Stimulated activated CD4-positive, alpha-beta T cell treated with anti-CD3 and anti-CD28 coated beads, Interleukin-1b, Interleukin-23, amount 100 ng/mL, for 48 hours (primary cell): ENCODE results near the gene LIN28A.
A peak's percentile ranks its signal among the peaks of the same experiment; 100 is the strongest.
"Not testable (repeated sequence)": the region's sequence is repeated elsewhere in the genome, so short reads cannot be mapped to it uniquely, and the experiment has no call there.

ENCODE experiments used
- DNase-seq: peaks from one replicate; pipeline ENCODE4 v3.0.0-alpha.2; 2020

Gene LIN28A, protein sequence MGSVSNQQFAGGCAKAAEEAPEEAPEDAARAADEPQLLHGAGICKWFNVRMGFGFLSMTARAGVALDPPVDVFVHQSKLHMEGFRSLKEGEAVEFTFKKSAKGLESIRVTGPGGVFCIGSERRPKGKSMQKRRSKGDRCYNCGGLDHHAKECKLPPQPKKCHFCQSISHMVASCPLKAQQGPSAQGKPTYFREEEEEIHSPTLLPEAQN

DNA sequence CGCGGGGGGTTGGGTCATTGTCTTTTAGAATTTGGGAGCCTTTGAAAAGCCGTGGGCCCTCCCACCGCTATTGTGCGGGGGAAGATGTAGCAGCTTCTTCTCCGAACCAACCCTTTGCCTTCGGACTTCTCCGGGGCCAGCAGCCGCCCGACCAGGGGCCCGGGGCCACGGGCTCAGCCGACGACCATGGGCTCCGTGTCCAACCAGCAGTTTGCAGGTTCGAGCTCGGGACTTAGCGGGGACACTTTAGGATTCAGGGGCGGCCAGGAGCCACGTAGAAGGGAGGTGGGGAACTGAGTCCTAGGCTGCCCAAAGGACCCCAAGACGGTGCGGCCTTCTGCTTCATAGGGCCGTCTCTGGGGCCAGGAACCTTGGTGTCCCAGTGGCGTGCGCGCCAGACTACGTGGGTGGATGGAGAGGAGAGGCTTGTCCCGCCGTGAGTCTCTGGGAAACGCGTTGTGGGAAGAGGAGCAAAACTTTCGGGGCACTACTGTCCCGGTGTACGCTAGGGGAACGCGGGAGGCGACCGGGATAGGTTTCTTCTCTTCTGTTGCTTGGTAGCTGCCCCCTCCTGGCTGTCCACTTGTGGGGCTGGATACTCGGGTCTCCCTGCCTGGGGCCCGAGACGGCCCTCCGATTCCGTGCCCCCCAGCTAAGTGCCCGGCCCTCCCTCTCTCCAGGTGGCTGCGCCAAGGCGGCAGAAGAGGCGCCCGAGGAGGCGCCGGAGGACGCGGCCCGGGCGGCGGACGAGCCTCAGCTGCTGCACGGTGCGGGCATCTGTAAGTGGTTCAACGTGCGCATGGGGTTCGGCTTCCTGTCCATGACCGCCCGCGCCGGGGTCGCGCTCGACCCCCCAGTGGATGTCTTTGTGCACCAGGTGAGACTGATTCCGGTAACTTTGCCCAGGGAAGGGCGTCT is at the start of gene LIN28A:
TSS of gene LIN28A (plus strand) at position 112 of the 918 bp plus-strand sequence. CDS start at position 187, 75 bp downstream.
- no peak for DNase-seq

DNA sequence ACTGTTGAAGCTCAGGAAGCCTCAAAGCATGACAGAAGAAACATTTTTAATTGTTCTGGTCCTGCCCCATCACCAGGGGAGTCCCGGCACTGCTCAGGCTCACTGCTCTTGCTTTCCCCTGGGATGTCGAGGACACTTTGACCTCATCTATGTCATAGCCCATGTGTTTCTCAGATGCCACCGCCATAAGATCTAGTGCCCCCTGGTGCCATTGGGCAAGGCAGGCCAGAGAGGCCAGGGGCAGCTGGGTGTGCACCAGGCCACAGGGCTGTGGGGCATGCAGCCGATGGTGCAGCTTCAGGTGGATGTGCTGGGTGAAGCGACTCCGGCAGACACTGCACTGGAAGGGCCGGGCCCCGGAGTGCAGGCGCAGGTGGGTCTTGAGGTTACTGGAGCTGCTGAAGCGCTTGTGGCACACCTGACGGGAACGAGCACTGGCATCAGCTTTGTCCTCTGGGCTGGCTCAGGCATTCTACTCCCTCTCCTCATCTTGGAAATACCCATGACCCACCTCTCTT is 49.0 kb upstream of the LIN28A start:
- DNase-seq, result no peak

DNA sequence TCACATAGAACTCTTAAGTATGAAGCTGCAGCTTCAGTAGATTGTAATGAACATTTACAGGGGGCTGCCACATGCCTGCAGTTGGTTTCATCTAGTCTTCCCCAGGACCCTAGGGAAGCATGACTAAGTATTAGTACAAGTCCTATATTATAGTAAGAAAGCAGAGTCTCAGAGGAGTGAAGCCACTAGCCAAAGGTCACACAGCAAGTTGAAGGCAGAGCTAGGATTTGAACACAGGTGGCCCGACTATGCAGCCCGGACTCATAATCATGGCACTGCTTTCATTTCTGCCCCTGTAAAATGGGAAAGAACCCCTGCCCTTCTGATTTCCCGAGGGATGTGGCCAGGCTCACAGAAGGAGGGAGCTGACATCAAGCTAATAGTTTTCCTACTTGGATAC is 48.3 kb upstream of the LIN28A start:
- no peak for DNase-seq

DNA sequence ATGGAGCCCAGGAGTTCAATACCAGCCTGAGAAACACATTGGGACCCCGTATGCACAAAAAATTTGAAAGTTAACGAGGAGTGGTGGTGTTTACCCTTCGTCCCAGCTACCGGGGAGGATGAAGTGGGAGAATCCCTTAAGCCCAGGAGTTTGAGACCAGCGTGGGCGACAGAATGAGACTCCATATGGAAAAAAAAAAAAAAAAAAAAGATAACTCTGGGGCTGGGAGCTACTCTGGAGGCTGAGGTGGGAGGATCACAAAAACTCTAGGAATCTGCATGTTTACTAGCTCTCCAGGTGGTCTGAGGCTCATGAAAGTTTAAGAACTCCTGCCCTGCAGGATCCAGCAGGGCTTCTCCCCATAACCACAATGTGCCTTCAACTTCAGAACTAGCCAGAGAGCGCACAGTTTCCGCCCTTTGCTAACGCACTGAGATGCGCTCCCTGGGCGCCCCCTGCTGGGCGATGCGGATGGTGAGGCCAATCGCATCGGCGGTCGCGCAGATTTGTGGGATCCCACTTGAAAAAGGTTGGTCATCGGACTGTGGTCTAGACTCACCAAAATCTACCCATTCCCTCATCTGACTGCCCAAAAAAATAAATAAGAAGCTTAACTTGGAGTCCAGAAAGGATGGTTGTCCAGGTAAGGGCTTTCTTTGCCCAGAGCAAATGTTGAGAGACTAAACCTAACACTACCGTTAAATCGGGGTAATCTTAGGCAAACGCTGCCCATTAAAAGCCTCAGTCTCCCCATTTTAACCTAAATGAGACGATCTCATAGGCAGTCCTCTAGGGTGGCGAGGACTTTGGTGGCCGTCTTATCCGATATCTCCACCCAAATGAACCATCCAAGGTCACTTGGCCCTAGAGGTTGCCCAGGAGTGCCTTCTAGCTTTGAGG is 46.8 kb upstream of the LIN28A start:
- peak; percentile 84 for DNase-seq

DNA sequence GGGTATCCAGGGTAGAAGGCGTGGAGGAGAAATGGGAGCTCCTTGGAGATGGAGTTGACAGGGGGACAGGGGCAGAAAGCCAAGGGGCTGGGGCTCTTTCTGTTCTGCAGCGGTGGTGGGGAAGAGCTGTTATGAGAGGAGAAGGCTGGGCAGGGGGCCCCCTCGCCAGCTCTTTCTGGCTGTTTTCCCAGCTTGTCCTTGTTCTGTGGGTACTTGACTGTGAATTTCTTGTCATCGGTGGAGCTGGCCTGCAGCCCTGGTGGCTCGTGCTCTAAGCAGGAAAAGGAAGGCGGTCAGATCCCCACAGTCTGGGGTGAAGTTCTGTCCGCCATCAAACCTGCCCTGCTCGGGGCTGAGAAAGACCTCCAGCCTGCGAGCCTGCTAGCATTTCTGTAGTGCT is 45.7 kb upstream of the LIN28A start:
- DNase-seq, result no peak

DNA sequence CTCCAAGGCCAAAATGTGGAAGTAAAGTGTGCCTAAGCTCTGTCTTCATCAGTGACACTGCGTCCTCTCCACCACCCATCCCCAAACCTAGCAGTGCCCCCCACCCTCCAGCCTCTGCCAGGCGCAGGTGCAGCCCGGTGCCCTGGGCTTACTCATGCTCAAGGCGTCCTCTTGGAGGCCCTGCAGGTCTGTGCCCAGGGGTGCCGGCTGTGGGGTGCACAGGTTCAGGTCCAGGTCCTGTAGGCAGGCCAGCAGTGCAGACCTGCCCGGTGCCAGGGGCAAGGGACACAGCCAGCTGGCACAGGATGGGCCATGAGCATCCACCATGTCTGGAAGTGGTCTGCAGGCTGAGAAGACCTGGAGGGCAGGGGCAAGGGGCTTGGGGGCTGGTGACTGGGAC is 43.2 kb upstream of the LIN28A start:
- no peak for DNase-seq

DNA sequence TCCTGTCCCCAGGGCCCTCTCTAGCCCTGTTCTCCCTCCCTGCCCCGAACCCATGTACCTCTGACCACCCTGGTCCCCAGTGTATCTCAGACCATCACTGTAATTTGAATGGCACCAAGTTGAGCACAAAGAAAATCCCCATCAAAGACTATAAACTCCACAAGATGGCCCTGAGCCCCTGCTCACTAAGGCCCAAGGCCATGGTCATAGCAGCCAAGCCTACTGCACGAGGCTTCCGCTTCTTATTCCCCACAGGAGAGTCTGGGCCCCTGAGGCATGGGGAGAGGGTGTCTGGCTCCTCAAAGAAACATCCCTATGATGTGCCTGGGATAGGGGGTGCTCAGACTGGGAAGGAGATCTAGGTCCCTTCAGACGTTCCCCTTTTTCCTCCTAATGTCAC is 42.6 kb upstream of the LIN28A start:
- no peak for DNase-seq

DNA sequence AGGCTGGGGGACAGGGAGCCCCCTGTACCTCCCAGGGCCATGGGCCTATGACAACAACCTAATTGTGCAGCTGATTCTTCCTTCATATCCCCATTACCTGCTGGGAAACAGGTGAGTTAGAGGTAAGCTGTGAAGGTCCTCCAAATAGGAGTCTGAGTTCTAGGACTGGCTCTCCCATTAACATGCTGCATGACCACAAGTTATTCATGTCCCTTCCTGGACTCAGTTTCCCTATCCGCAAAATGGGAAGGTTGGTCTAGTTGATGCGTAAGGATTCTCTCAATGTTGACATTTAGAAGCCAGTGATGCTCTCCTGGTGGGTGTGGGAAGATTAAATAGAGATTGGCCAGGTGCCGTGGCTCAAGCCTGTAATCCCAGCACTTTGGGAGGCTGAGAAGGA is 42.1 kb upstream of the LIN28A start:
- no peak for DNase-seq

DNA sequence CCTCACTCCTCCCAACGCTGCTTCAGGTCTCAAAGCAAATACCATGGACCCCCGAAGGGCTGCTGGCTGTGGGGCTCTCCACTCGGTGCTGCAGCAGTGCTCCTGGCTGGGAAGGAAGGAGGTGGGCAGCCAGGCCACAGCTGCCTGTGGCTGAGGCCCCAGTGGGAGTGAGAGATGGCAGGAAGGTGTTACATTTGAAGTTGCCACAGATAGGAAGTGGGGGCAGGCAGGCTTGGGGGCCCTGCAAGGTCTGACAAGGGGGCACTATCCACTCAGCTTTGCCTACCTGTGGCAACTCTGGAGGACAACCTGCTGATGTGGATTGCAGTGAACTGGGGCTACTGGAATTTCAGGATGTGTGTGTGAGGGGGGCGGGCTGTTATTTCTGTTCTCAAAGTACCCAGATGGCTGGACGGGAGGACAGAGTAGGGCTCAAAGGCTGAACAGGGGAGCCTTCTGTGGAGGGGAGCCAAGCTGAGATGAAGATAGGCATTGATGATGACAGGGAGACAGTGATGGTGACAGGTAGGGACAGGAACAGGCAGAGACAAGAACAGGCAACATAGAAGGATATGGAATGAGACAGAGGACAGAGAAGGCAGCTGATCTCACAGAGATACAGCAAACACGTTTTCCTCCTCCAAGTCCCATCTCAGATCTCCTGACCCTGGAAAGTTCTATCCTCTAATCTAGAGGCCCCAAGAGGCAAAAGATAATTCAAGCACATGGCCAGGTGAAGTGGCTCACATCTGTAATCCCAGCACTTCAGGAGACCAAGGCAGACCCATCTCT is 39.8 kb upstream of the LIN28A start:
- DNase-seq, result no peak

DNA sequence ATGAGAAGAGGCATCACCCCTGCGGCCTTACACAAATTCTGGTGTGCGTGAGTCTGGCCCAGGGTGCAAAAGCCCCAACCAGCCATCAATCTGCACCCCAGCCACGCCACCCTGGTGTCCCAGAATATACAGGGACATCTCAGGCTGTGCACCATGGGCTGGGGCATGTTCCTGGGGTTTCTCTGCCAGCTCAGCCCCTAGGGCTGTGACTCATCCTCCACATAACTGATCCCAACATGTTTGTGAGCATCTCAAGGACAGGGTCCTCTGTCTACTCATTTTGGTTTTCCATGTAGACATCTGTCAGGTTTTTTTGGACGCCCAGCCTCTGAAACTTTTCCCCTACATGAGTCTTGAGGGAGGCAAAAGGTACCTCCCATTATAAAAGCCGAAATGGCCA is 38.6 kb upstream of the LIN28A start:
- no peak for DNase-seq

DNA sequence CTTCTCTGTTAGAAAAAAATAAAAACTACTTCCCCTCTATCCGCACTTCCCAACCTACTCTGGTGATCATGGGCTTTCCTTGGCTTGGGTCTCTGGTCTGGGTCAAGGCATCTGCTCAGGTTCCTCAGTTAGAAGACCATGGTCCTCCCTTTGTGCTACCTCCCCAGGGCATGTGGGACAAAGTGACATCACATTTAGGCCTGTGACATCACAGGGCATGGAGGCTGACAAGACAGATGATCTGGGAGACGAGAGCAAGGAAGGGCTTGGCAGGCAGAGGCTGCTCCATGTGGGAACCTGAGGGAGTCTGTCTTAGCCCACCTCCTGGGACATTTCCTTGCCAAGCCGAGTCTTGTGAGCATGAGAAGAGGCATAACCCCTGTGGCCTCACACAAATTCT is 38.0 kb upstream of the LIN28A start, which contains the start of gene ZNF683:
TSS of gene ZNF683 (minus strand) at position 140 of the 400 bp plus-strand sequence. CDS start 4,179 bp downstream, outside the sequence.
- not testable (repeated sequence) for DNase-seq

DNA sequence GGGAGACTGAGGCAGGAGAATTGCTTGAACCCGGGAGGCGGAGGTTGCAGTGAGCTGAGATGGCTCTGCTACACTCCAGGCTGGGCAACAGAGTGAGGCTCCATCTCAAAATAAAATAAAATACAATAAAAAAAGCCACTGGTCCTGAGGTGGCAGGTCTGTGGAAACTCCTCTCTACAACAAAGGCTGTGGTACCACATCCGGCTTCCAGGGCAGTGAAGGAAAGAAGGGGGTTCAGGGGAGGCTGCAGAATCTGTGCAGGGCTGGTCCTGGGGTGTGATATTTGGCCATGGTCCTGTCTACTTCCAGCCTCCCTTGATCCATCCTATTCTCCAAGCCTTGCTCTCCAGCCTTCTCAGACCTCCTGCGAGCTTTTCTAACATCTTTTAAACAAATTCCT is 37.3 kb upstream of the LIN28A start:
- DNase-seq, result no peak

DNA sequence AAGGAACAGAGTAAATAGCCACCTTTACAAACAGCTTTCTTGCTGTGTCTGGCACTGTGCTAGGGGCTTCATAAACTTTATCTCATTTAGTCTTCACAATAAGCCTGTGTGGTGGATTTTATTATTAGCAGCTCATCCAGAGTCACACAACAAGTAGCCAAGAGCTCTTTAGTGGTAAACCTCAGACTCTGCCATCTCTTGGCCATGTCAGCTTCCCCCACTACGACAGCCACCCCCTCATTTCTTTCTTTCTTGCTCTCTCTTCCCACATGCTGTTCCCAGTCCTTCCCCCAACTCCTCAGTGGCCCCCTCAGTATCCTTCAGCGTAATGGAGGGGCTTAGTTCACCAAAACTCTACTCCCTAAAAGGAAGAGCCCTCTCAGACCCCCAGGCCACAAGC is 36.8 kb upstream of the LIN28A start:
- DNase-seq, result no peak

DNA sequence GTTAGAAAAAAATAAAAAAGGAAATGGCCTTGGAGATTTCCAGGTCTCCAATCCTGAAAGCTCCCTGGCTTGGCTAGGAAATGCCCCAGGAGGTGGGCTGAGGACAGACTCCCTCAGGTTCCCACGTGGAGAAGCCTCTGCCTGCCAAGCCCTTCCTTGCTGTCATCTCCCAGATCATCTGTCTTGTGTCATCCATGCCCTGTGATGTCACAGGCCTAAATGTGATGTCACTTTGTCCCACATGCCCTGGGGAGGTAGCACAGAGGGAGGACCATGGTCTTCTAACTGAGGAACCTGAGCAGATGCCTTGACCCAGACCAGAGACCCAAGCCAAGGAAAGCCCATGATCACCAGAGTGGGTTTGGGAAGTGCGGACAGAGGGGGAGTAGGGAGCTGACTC is 36.3 kb upstream of the LIN28A start:
- DNase-seq, result not testable (repeated sequence)

DNA sequence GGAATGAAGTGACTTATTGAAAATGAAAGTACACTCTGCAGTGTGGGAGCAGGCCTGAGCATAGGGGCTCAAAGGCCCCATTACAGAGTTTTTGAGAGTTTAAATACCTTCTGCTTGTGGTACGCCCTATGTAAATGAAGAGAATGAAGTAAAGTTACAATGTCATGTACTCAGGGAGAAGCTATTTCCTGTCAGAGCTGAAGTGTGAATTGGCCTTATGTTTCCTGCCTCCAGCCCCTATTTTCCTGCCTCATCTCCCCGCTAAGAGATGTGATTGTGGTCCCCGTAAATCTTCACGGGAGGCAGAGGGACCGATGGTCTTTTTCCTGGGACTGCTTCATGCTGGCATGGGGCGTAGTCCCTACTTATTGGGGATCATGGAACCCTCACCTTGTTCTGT is 35.5 kb upstream of the LIN28A start:
- DNase-seq, result no peak

DNA sequence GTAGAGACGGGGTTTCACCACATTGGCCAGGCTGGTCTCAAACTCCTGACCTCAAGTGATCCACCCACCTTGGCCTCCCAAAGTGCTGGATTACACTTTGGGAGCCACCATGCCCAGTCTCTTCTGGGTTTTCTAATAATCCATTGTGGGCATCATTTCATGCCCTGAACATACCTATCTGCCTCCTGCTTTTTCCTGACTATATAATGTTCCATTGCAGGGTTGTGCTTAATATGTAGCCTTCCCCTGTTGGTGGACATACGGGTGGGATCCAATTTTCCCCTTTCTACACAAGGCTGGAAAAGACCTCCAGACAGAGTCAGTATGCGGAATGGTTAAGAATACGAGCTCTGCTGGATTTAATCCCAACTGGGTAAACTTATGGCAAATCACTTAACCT is 34.6 kb upstream of the LIN28A start:
- no peak for DNase-seq

DNA sequence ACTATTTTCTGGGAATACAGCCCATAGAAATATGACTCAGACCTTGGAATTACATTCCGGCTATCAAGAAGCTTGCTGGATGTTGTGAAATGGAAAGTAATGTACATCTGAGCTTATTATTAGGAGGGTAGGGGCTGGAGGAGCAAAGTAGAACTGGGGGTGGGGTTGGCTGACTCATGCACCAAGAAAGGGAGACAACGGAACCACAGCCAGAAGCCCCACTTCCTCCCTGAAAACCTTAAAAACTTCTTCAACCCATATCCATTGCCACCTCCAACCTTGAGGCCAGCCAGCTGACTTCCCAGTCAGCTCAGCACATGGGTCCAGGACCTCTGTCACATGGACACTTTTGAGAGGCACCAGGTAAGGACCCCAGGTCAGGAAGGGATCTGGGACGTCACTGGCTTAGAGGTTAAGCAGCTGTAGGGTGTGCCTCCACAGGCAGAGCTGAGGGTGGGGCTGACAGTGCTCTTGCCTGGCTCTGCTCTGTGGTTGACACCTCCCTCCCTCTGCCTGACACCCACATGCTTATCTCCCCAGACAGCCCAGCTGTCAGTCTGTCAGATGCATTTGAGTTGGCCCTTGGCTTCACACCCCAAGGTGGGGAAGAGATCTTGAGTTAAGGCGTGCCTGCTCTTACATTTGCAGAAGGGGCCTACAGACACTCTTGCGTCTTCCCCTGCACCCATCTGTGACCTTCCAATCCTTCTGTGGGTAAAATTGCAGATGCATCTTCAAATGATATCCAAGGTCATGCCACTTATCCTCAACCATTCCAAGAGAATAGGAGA is 32.3 kb upstream of the LIN28A start:
- peak; percentile 71 for DNase-seq

DNA sequence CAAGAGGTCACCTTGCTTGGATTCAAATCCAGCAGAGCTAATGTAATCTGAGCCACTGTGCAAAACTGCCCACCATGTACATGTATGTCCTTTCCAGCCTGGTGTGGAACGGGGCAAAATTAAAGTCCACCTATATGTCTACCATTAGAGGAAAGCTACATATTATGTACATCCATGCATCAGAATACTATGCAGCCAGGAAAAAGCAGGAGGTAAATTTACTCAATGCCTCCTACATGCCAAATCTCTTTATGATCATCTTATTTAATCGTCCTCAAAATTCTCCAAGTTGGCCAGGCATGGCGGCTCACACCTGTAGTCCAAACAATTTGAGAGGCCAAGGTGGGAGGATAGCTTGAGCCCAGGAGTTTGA is 31.8 kb upstream of the LIN28A start:
- DNase-seq, result no peak

DNA sequence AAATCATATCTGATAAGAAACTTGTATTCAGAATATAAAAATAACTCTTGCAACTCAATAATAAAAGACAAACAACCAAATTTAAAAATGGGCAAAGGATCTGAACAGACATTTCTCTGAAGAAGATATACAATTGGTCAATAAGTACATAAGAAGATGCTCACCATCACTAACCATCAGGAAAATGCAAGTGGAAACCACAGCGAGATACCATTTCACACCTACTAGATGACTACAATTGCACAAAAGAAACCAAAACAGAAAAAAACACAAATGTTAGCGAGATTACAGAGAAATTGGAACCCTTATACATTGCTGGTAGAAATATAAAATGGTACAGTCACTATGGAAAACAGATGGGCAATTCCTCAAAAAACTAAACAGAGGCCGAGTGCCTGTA is 26.5 kb upstream of the LIN28A start:
- no peak for DNase-seq

DNA sequence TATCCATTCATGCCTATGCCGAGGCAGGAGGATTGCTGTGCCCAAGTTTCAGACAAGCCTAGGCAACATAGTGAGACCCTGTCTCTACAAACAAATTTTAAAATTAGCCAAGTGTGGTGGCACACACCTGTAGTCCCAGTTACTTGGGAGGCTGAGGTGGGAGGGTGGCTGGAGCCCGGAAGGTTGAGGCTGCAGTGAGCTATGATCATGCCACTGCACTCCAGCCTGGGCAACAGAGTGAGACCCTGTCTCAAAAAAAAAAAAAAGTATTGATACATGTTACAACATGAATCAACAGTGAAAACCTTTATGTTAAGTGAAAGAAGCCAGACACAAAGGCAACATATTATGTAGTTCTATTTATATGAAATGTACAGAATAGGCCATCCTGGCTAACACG is 25.6 kb upstream of the LIN28A start:
- DNase-seq, result not testable (repeated sequence)

DNA sequence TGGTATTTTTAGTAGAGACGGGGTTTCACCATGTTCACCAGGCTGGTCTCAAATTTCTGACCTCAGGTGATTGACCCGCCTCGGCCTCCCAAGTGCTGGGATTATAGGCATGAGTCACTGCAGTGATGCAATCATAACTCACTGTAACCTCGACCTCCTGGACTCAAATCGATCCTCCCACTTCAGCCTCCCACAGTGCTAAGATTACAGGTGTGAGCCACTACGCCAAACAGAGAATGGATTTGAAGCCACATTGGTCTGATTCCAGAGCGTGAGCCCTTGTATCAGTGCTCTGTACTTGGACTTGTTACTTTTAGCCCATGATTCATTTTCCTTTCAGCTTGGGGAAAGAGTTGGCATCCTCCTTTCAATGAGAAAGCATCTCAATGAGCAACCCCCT is 23.2 kb upstream of the LIN28A start:
- DNase-seq, result no peak
